B cell (primary cell): ENCODE results near the gene OPTN. TPM values are rescaled to one million over a fixed set of nuclear protein-coding genes. Genes with fewer than 3 reads are reported as not detected.

Experiments
- ATAC-seq: fragments of 200-7000 bp; cut with Tn5 transposase; one replicate; pipeline ENCODE4 v1.10.0; 2021; ENCODE audit warnings: low read depth, mild to moderate bottlenecking, moderate number of reproducible peaks, moderate library complexity
- CTCF ChIA-PET: fragments of 350-600 bp; sonication (Branson Sonifier 250); formaldehyde crosslinking; loops from one replicate; lab custom pipeline; 2021; ENCODE audit warnings: antibody characterized with exemption, inconsistent platforms; lab: Charles Lee
- POLR2A ChIA-PET: fragments of 350-600 bp; sonication (Branson Sonifier 250); formaldehyde crosslinking; loops from one replicate; lab custom pipeline; 2021; ENCODE audit warnings: antibody characterized with exemption; lab: Charles Lee
- DNase-seq: peaks from one replicate; pipeline ENCODE4 v3.0.0; 2013
- H2AFZ ChIP-seq: 2 replicates; pipeline ENCODE4 v1.6.1; 2012; ENCODE audit warnings: mild to moderate bottlenecking, low read depth, low read length; ENCODE audit not compliant: insufficient read depth, poor library complexity, severe bottlenecking
- H3K27ac ChIP-seq, 2 donors: 1 replicate in 1 of 2; 2 replicates in 1 of 2; pipeline ENCODE4 v1.5.1; 2012 to 2013; ENCODE audit warnings: low read length in 2 of 2, mild to moderate bottlenecking in 2 of 2, moderate library complexity in 1 of 2
- H3K27me3 ChIP-seq, 4 experiments: fragments of 200-600 bp in 1 of 4; sonication (generic) in 1 of 4; replicated peaks in 1 of 4; 1 replicate in 2 of 4; 2 replicates in 2 of 4; pipeline versions ENCODE4 v1.6.1 to v1.7.0; 2013 to 2016; ENCODE audit warnings: low read length in 3 of 4, mild to moderate bottlenecking in 2 of 4, mixed read lengths in 1 of 4, moderate library complexity in 1 of 4; ENCODE audit not compliant: insufficient read depth in 4 of 4, control insufficient read depth in 3 of 4; ENCODE audit errors: control extremely low read depth in 1 of 4
- H3K36me3 ChIP-seq, 2 experiments: replicated peaks in 1 of 2; 1 replicate in 1 of 2; 2 replicates in 1 of 2; pipeline versions ENCODE4 v1.6.1 to v1.7.1; 2013; ENCODE audit warnings: low read length in 1 of 2; ENCODE audit not compliant: insufficient read depth in 2 of 2, control insufficient read depth in 1 of 2; ENCODE audit errors: control extremely low read depth in 1 of 2, extremely low read depth in 1 of 2
- H3K4me1 ChIP-seq, 2 donors: fragments of 200-600 bp in 1 of 2; sonication (generic) in 1 of 2; 1 replicate in 1 of 2; 2 replicates in 1 of 2; pipeline versions ENCODE4 v1.5.1 to v1.6.1; 2013 to 2017; ENCODE audit warnings: low read length in 2 of 2; ENCODE audit not compliant: control insufficient read depth in 2 of 2, insufficient read depth in 2 of 2
- H3K4me2 ChIP-seq: replicated peaks from 2 replicates; pipeline ENCODE3; 2012; ENCODE audit warnings: mild to moderate bottlenecking, low read depth, low read length; ENCODE audit not compliant: poor library complexity, severe bottlenecking
- H3K4me3 ChIP-seq, 5 experiments: fragments of 200-600 bp in 1 of 5; sonication (generic) in 1 of 5; 1 replicate in 3 of 5; 2 replicates in 2 of 5; pipeline versions ENCODE4 v1.5.1 to v1.7.0; 2011 to 2016; ENCODE audit warnings: low read length in 4 of 5, mild to moderate bottlenecking in 4 of 5, low read depth in 2 of 5, control low read depth in 1 of 5, moderate library complexity in 1 of 5; ENCODE audit not compliant: insufficient read depth in 1 of 5; ENCODE audit errors: control extremely low read depth in 1 of 5, extremely low read depth in 1 of 5
- H3K79me2 ChIP-seq: fragments of 200-600 bp; sonication (generic); one replicate; pipeline ENCODE4 v1.6.0; 2016; ENCODE audit warnings: low read length; ENCODE audit not compliant: control insufficient read depth, insufficient read depth
- H3K9ac ChIP-seq: fragments of 200-600 bp; sonication (generic); 2 replicates; pipeline ENCODE4 v1.6.1; 2017; ENCODE audit warnings: mild to moderate bottlenecking, low read length, moderate library complexity
- H3K9me3 ChIP-seq, 3 donors: one replicate each; pipeline versions ENCODE4 v1.6.1 to v1.7.1; 2013; ENCODE audit warnings: low read length in 2 of 3; ENCODE audit not compliant: control insufficient read depth in 2 of 3, insufficient read depth in 1 of 3; ENCODE audit errors: control extremely low read depth in 1 of 3
- H4K20me1 ChIP-seq: 2 replicates; pipeline ENCODE4 v1.6.0; 2012; ENCODE audit warnings: mild to moderate bottlenecking, low read length; ENCODE audit not compliant: insufficient read depth, control insufficient read depth, poor library complexity, severe bottlenecking
- H3K27ac Mint-ChIP-seq: one replicate; pipeline ENCODE4 v1.8.0; 2021; ENCODE audit warnings: mixed read lengths
- H3K27me3 Mint-ChIP-seq: one replicate; pipeline ENCODE4 v1.8.0; 2021; ENCODE audit warnings: mixed read lengths
- H3K4me1 Mint-ChIP-seq: one replicate; pipeline ENCODE4 v1.8.0; 2021; ENCODE audit warnings: mixed read lengths
- H3K4me3 Mint-ChIP-seq: one replicate; pipeline ENCODE4 v1.8.0; 2021; ENCODE audit warnings: mixed read lengths
- H3K9me3 Mint-ChIP-seq: one replicate; pipeline ENCODE4 v1.8.0; 2022; ENCODE audit warnings: mixed read lengths; ENCODE audit not compliant: insufficient read depth
- EZH2 ChIP-seq: IDR thresholded peaks from 2 replicates; pipeline ENCODE4 v1.6.1; 2012; ENCODE audit warnings: borderline replicate concordance, low read depth, mild to moderate bottlenecking, moderate library complexity, low read length; ENCODE audit not compliant: insufficient read depth, poor library complexity, severe bottlenecking
- WGBS: methylation state at CpG from one replicate; pipeline ENCODE4 v1.1.5; 2013; ENCODE audit warnings: missing lambda C conversion rate; ENCODE audit not compliant: insufficient coverage; 5-methylcytosine and 5-hydroxymethylcytosine counted together
- intact Hi-C: fragments of 100-400 bp; cut with micrococcal nuclease; formaldehyde crosslinking; loops from one replicate; pipeline ENCODE4 v1.10.0; 2022
- polyA plus RNA-seq: library from polyadenylated mRNA; depleted of rRNA; stranded (reverse); fragments of >200 nt; gene quantifications from 2 replicates; pipeline ENCODE4 v1.2.3, GENCODE V29; 2012
- total RNA-seq, 2 donors: library from RNA; stranded (reverse); fragments of 120-200 nt in 1 of 2; gene quantifications; 1 replicate in 1 of 2; 2 replicates in 1 of 2; pipeline versions ENCODE4 v1.2.3 to v1.2.4, GENCODE V29; 2013 to 2022
- TF ChIP-seq, protein P1 (sequence below): fragments of 200-600 bp; IDR thresholded peaks from one replicate; pipeline ENCODE4 v1.8.0; 2022; ENCODE audit warnings: antibody characterized with exemption, mild to moderate bottlenecking

Gene OPTN
- total and polyA plus RNA-seq, 2 donors (not counting 1 experiment from before 2014, with no cell fraction given): 5.2 to 42.8 TPM

DNA sequence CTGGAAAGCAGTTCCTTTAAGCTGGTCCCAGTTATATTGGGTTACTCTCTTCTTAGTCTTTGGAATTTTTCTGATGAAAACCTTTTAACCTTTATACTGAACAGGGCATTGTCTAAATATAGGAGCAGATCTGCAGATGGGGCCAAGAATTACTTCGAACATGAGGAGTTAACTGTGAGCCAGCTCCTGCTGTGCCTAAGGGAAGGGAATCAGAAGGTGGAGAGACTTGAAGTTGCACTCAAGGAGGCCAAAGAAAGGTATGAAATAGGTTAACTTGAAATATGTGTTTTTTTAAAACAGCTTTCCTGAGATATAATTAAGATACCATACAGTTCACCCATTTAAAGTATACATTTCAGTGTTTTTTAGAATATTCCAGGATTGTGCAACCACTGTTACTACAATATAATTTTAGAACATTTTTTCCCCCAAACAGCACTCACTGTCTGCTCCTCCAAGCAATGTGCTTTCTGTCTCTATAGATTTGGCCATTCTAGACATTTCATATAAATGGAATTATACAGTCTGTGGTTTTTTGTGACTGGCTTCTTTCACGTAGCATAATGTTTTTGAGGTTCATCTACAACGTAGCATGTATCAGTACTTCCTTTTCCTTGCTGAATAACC, 18.9 kb downstream of the OPTN start:
- Histone ChIP-seq H3K9ac (no peak overlapping the region), H4K20me1 (no peaks in the 10 kb centered on the region), H3K36me3 (peaks cover 6 to 42% of the 10 kb centered on the region in 2 experiments), H3K4me1 (peaks cover 12 to 13% of the 10 kb centered on the region in 2 donors), H3K9me3 (no peaks in the 10 kb centered on the region), H3K4me3 (no peak overlapping the region), H3K27me3 (peaks cover 0 to 2% (median 0%) of the 10 kb centered on the region in 4 experiments), H3K79me2 (no peaks in the 10 kb centered on the region), H3K4me2 (no peak overlapping the region), H3K27ac (no peak overlapping the region), H2AFZ (no peak overlapping the region)
- DNase-seq: no peak
- ChIA-PET CTCF (no interaction called here), POLR2A (no interaction called here)
- no peaks in the 10 kb centered on the region for H3K27me3 Mint-ChIP-seq
- H3K27ac Mint-ChIP-seq: no peak overlapping the region
- H3K9me3 Mint-ChIP-seq: no peaks in the 10 kb centered on the region
- ATAC-seq: no peak
- no peak overlapping the region for H3K4me3 Mint-ChIP-seq
- TF ChIP-seq EZH2: no peak
- TF ChIP-seq, protein P1, sequence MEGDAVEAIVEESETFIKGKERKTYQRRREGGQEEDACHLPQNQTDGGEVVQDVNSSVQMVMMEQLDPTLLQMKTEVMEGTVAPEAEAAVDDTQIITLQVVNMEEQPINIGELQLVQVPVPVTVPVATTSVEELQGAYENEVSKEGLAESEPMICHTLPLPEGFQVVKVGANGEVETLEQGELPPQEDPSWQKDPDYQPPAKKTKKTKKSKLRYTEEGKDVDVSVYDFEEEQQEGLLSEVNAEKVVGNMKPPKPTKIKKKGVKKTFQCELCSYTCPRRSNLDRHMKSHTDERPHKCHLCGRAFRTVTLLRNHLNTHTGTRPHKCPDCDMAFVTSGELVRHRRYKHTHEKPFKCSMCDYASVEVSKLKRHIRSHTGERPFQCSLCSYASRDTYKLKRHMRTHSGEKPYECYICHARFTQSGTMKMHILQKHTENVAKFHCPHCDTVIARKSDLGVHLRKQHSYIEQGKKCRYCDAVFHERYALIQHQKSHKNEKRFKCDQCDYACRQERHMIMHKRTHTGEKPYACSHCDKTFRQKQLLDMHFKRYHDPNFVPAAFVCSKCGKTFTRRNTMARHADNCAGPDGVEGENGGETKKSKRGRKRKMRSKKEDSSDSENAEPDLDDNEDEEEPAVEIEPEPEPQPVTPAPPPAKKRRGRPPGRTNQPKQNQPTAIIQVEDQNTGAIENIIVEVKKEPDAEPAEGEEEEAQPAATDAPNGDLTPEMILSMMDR: no peak
- intact Hi-C loops: no loop called here
- H3K4me1 Mint-ChIP-seq: peaks cover 25% of the 10 kb centered on the region
- 86% methylated on average over 1 of the region's 3 CpGs for WGBS

DNA sequence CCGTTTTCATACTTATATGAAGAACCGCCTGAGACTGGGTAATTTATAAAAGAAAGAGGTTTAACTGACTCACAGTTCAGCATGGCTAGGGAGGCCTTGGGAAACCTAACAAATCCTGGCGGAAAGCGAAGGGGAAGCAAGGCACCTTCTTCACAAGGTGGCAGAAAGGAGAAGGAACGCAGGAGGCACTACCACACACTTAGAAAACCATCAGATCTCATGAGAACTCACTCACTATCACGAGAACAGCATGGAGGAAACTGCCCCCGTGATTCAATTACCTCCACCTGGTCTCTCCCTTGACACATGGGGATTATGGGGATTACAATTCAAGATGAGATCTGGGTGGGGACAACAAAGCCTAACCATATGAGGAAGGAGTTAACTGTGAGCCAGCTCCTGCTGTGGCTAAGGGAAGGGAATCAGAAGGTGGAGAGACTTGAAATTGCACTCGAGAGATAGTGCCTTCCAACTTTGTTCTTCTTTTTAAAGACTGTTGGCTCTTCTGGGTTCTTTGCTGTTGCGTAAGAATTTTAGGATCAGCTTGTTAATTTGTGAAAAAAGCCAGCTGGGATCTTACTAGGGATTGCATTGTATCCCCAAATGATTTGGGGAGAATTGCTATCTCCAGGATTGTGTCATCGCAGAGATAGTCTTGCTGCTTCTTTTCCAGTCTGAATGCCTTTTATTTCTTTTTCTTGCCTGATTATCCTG, 21.0 kb downstream of the OPTN start:
- ChIA-PET CTCF (no interaction called here), POLR2A (no interaction called here)
- no peak overlapping the region for H3K27ac Mint-ChIP-seq
- DNase-seq (no peak), ATAC-seq (no peak)
- no peaks in the 10 kb centered on the region for H3K27me3 Mint-ChIP-seq
- H3K4me1 Mint-ChIP-seq: peaks cover 21% of the 10 kb centered on the region
- Histone ChIP-seq H4K20me1 (no peaks in the 10 kb centered on the region), H3K9ac (no peak overlapping the region), H3K79me2 (no peaks in the 10 kb centered on the region), H3K4me3 (no peak overlapping the region), H3K4me1 (peaks cover 12 to 13% of the 10 kb centered on the region in 2 donors), H2AFZ (no peak overlapping the region), H3K27ac (no peak overlapping the region), H3K27me3 (peaks cover 0 to 2% (median 0%) of the 10 kb centered on the region in 4 experiments), H3K4me2 (no peak overlapping the region), H3K36me3 (peaks cover 11 to 48% of the 10 kb centered on the region in 2 experiments), H3K9me3 (no peaks in the 10 kb centered on the region)
- intact Hi-C loops: no loop called here
- H3K9me3 Mint-ChIP-seq: no peaks in the 10 kb centered on the region
- no peak for TF ChIP-seq EZH2
- TF ChIP-seq, protein P1: no peak
- WGBS: 92% methylated on average over 4 of the region's 10 CpGs
- no peak overlapping the region for H3K4me3 Mint-ChIP-seq
